H1 (cell line): ENCODE measurements around the gene VPS13D. TPM values are rescaled to one million over a fixed set of nuclear protein-coding genes. Genes with fewer than 3 reads are reported as not detected.

Source experiments
- CTCF ChIA-PET: fragments of 300-600 bp; sonication (Branson Sonifier 250); formaldehyde crosslinking; loops from one replicate; lab custom pipeline; 2021; ENCODE audit not compliant: partially characterized antibody; lab: Charles Lee
- POLR2A ChIA-PET: fragments of 300-600 bp; sonication (Branson Sonifier 250); formaldehyde crosslinking; loops from one replicate; lab custom pipeline; 2021; ENCODE audit warnings: inconsistent platforms; ENCODE audit not compliant: partially characterized antibody; lab: Charles Lee
- DNase-seq, 2 experiments: peaks; one replicate each; pipeline versions ENCODE4 v3.0.0 to v3.0.0-alpha.2; 2010 to 2022; ENCODE audit warnings: low spot score in 2 of 2, low read depth in 1 of 2, mixed read lengths in 1 of 2
- FAIRE-seq: peaks from 2 replicates; lab custom pipeline; 2011; peaks lifted over from hg19 to GRCh38; lab: Jason Lieb, UNC
- H2AFZ ChIP-seq: 2 replicates; pipeline ENCODE4 v1.8.1; 2012; ENCODE audit warnings: low read length, inconsistent platforms
- H2AK5ac ChIP-seq: 2 replicates; pipeline ENCODE4 v1.6.1; 2013; ENCODE audit warnings: low read depth, low read length
- H2BK120ac ChIP-seq: replicated peaks from 2 replicates; pipeline ENCODE3; 2013; ENCODE audit warnings: low read depth, low read length, inconsistent platforms
- H2BK12ac ChIP-seq: 2 replicates; pipeline ENCODE4 v1.6.1; 2013; ENCODE audit warnings: low read depth, low read length
- H2BK15ac ChIP-seq: 2 replicates; pipeline ENCODE4 v1.6.1; 2013; ENCODE audit warnings: low read length
- H2BK20ac ChIP-seq: 2 replicates; pipeline ENCODE4 v1.6.1; 2013; ENCODE audit warnings: low read length
- H2BK5ac ChIP-seq: 2 replicates; pipeline ENCODE4 v1.6.1; 2013; ENCODE audit warnings: low read depth, low read length
- H3K14ac ChIP-seq: 2 replicates; pipeline ENCODE4 v1.6.1; 2013; ENCODE audit warnings: inconsistent platforms; ENCODE audit not compliant: insufficient read length
- H3K18ac ChIP-seq: 2 replicates; pipeline ENCODE4 v1.6.1; 2013; ENCODE audit warnings: low read length; ENCODE audit errors: extremely low read depth
- H3K23ac ChIP-seq: 2 replicates; pipeline ENCODE4 v1.6.1; 2013; ENCODE audit warnings: inconsistent platforms; ENCODE audit not compliant: insufficient read length
- H3K23me2 ChIP-seq: 2 replicates; pipeline ENCODE4 v1.6.1; 2013; ENCODE audit warnings: low read depth, low read length
- H3K27ac ChIP-seq: 2 replicates; pipeline ENCODE4 v1.6.1; 2011; ENCODE audit warnings: low read depth, low read length, inconsistent platforms
- H3K27me3 ChIP-seq, 4 experiments: replicated peaks in 1 of 4; 1 replicate in 1 of 4; 2 replicates in 3 of 4; pipeline versions ENCODE4 v1.6.1 to v1.8.1; 2011 to 2013; ENCODE audit warnings: low read length in 3 of 4, mild to moderate bottlenecking in 3 of 4, inconsistent platforms in 2 of 4, mixed read lengths in 2 of 4, moderate library complexity in 1 of 4; ENCODE audit not compliant: control insufficient read depth in 3 of 4, insufficient read depth in 3 of 4; ENCODE audit errors: extremely low read depth in 1 of 4
- H3K36me3 ChIP-seq, 4 experiments: 2 replicates each; pipeline versions ENCODE4 v1.6.1 to v1.8.1; 2011 to 2013; ENCODE audit warnings: mild to moderate bottlenecking in 4 of 4, low read length in 3 of 4, moderate library complexity in 2 of 4, control low read depth in 1 of 4, inconsistent platforms in 1 of 4; ENCODE audit not compliant: insufficient read depth in 4 of 4, control insufficient read depth in 2 of 4
- H3K4ac ChIP-seq: replicated peaks from 2 replicates; pipeline ENCODE3; 2013; ENCODE audit warnings: low read length, low read depth, mixed read lengths, inconsistent platforms; ENCODE audit not compliant: insufficient read length
- H3K4me1 ChIP-seq, 4 experiments: replicated peaks in 1 of 4; 1 replicate in 1 of 4; 2 replicates in 3 of 4; pipeline versions ENCODE4 v1.6.1 to v1.8.1; 2011 to 2013; ENCODE audit warnings: low read length in 3 of 4, inconsistent platforms in 2 of 4, mixed read lengths in 1 of 4; ENCODE audit not compliant: insufficient read depth in 4 of 4, control insufficient read depth in 3 of 4
- H3K4me2 ChIP-seq, 2 experiments: 2 replicates each; pipeline versions ENCODE4 v1.6.1 to v1.8.1; 2011 to 2013; ENCODE audit warnings: low read depth in 2 of 2, low read length in 2 of 2, control low read depth in 1 of 2, inconsistent platforms in 1 of 2, mild to moderate bottlenecking in 1 of 2; ENCODE audit not compliant: insufficient read depth in 1 of 2
- H3K4me3 ChIP-seq, 4 experiments: fragments of 200-600, 300-600 bp in 1 of 4; sonication (generic), shearing (Covaris generic), sonication (Bioruptor Twin) in 1 of 4; 2 replicates each; pipeline versions ENCODE4 v1.5.1 to v1.8.1; 2011 to 2016; ENCODE audit warnings: low read length in 4 of 4, low read depth in 3 of 4, control low read depth in 2 of 4, inconsistent platforms in 2 of 4, mild to moderate bottlenecking in 2 of 4, mixed read lengths in 1 of 4, moderate library complexity in 1 of 4; ENCODE audit not compliant: insufficient read depth in 2 of 4; ENCODE audit errors: extremely low read depth in 1 of 4
- H3K56ac ChIP-seq: replicated peaks from 2 replicates; pipeline ENCODE3; 2013; ENCODE audit warnings: low read depth, mild to moderate bottlenecking, mixed read lengths, low read length, inconsistent platforms; ENCODE audit not compliant: insufficient read length
- H3K79me1 ChIP-seq: 2 replicates; pipeline ENCODE4 v1.6.1; 2013; ENCODE audit warnings: low read depth, low read length, control low read depth
- H3K79me2 ChIP-seq, 2 experiments: 2 replicates each; pipeline versions ENCODE4 v1.6.1 to v1.8.1; 2012 to 2013; ENCODE audit warnings: low read length in 2 of 2, mild to moderate bottlenecking in 2 of 2, inconsistent platforms in 1 of 2; ENCODE audit not compliant: insufficient read depth in 2 of 2, control insufficient read depth in 1 of 2
- H3K9ac ChIP-seq, 4 experiments: replicated peaks in 1 of 4; 1 replicate in 1 of 4; 2 replicates in 3 of 4; pipeline versions ENCODE4 v1.6.1 to v1.8.1; 2011 to 2013; ENCODE audit warnings: low read depth in 3 of 4, low read length in 3 of 4, control low read depth in 2 of 4, mild to moderate bottlenecking in 2 of 4, moderate library complexity in 2 of 4, inconsistent platforms in 1 of 4; ENCODE audit errors: extremely low read depth in 1 of 4
- H3K9me3 ChIP-seq, 2 experiments: 2 replicates each; pipeline versions ENCODE4 v1.6.1 to v1.8.1; 2012 to 2013; ENCODE audit warnings: mild to moderate bottlenecking in 2 of 2, moderate library complexity in 2 of 2, control low read depth in 1 of 2, inconsistent platforms in 1 of 2, low read depth in 1 of 2, low read length in 1 of 2, mixed read lengths in 1 of 2; ENCODE audit not compliant: insufficient read depth in 2 of 2
- H4K20me1 ChIP-seq, 2 experiments: replicated peaks in 1 of 2; 2 replicates each; pipeline versions ENCODE3 to v1.8.1; 2011 to 2013; ENCODE audit warnings: inconsistent platforms in 2 of 2, low read length in 2 of 2, mild to moderate bottlenecking in 1 of 2; ENCODE audit not compliant: insufficient read depth in 2 of 2, control insufficient read depth in 1 of 2
- H4K5ac ChIP-seq: 2 replicates; pipeline ENCODE4 v1.6.1; 2013; ENCODE audit warnings: low read length, low read depth, mixed read lengths, inconsistent platforms; ENCODE audit not compliant: insufficient read length
- H4K8ac ChIP-seq: 2 replicates; pipeline ENCODE4 v1.8.0; 2013; ENCODE audit warnings: mild to moderate bottlenecking, moderate library complexity, low read length, inconsistent platforms; ENCODE audit not compliant: insufficient read depth; ENCODE audit errors: extremely low read depth
- H4K91ac ChIP-seq: replicated peaks from 2 replicates; pipeline ENCODE3; 2013; ENCODE audit warnings: low read length, mixed read lengths, inconsistent platforms; ENCODE audit not compliant: insufficient read length
- ASH2L ChIP-seq: fragments of 200-600, 300-600 bp; sonication (generic); IDR thresholded peaks from one replicate; pipeline ENCODE4 v1.7.1; 2017; ENCODE audit warnings: low read length
- BRCA1 ChIP-seq: IDR thresholded peaks from 2 replicates; pipeline ENCODE4 v1.6.1; 2012; ENCODE audit warnings: low read depth, low read length, improper control_type of control experiment
- JUND ChIP-seq: IDR thresholded peaks from 2 replicates; pipeline ENCODE4 v1.6.1; 2011; ENCODE audit warnings: mild to moderate bottlenecking, improper control_type of control experiment, low read length
- NRF1 ChIP-seq: IDR thresholded peaks from 2 replicates; pipeline ENCODE4 v1.6.1; 2011; ENCODE audit warnings: mild to moderate bottlenecking, low read depth, low read length, improper control_type of control experiment
- POLR2A ChIP-seq, 2 experiments: IDR thresholded peaks; 1 replicate in 1 of 2; 2 replicates in 1 of 2; pipeline ENCODE4 v1.6.1; 2011; ENCODE audit warnings: low read depth in 2 of 2, low read length in 2 of 2, mild to moderate bottlenecking in 2 of 2; ENCODE audit errors: control extremely low read depth in 1 of 2
- RBBP5 ChIP-seq: IDR thresholded peaks from 2 replicates; pipeline ENCODE4 v1.7.1; 2012; ENCODE audit warnings: low read depth, mild to moderate bottlenecking, inconsistent platforms, low read length, moderate library complexity, borderline replicate concordance
- RFX5 ChIP-seq: IDR thresholded peaks from 2 replicates; pipeline ENCODE4 v1.6.1; 2011; ENCODE audit warnings: low read depth, low read length, improper control_type of control experiment, borderline replicate concordance
- RNF2 ChIP-seq: fragments of 200-900, 300-1000 bp; sonication (generic); IDR thresholded peaks from 2 replicates; pipeline ENCODE4 v1.7.1; 2016; ENCODE audit warnings: borderline replicate concordance, low read depth, mild to moderate bottlenecking, antibody characterized with exemption, low read length; ENCODE audit not compliant: poor library complexity, severe bottlenecking; ENCODE audit errors: missing control alignments
- SIN3A ChIP-seq, 2 experiments: IDR thresholded peaks in 1 of 2; conservative IDR thresholded peaks in 1 of 2; 2 replicates each; pipeline ENCODE4 v1.6.1; 2011 to 2012; ENCODE audit warnings: low read length in 2 of 2, improper control_type of control experiment in 1 of 2, low read depth in 1 of 2, mild to moderate bottlenecking in 1 of 2
- SIRT6 ChIP-seq: IDR thresholded peaks from one replicate; pipeline ENCODE4 v1.7.1; 2012; ENCODE audit warnings: low read length, inconsistent platforms
- SP1 ChIP-seq: IDR thresholded peaks from 2 replicates; pipeline ENCODE4 v1.6.1; 2011; ENCODE audit warnings: low read depth, low read length
- SP4 ChIP-seq: IDR thresholded peaks from 2 replicates; pipeline ENCODE4 v1.6.1; 2012; ENCODE audit warnings: low read length, inconsistent platforms
- TCF12 ChIP-seq: IDR thresholded peaks from 2 replicates; pipeline ENCODE4 v1.6.1; 2011; ENCODE audit warnings: low read depth, mild to moderate bottlenecking, low read length
- WGBS, 2 experiments: shearing (Covaris generic) in 1 of 2; methylation state at CpG; one replicate each; pipeline versions ENCODE4 v1.1.6 to v1.1.7; 2013 to 2015; ENCODE audit warnings: low lambda C conversion rate in 2 of 2, mixed read lengths in 2 of 2, inconsistent platforms in 1 of 2, low coverage in 1 of 2, missing lambda C conversion rate in 1 of 2; ENCODE audit not compliant: insufficient replicate concordance in 2 of 2, insufficient coverage in 1 of 2, insufficient read length in 1 of 2; ENCODE audit errors: extremely low coverage in 1 of 2, missing lambda C conversion rate in 1 of 2; 5-methylcytosine and 5-hydroxymethylcytosine counted together
- polyA plus RNA-seq, 7 experiments: library from polyadenylated mRNA; depleted of rRNA in 3 of 7; stranded (reverse) in 5 of 7; unstranded in 2 of 7; fragments of >200 nt in 5 of 7; fragments of 200-250 nt in 2 of 7; gene quantifications; 1 replicate in 5 of 7; 2 replicates in 1 of 7; 4 replicates in 1 of 7; pipeline versions ENCODE4 v1.2.1 to v1.2.3, GENCODE V29; 2011 to 2013; ENCODE audit warnings: missing spikeins in 2 of 7, mixed read lengths in 2 of 7
- total RNA-seq: library from RNA; stranded (reverse); fragmentation: NEBNext Ultra II Directional; extraction: Animal tissue kit (Norgen Biotek cat#: 25700); gene quantifications from 2 replicates; pipeline ENCODE4 v1.2.1, GENCODE V29; 2021

The VPS13D gene
- total and polyA plus RNA-seq, 2 of the 8 experiments (the other 6 are each of a cell fraction or from before 2014, with no cell fraction given), result 10.9 to 31.2 TPM

GRCh38 chr1:12511516-12512468, 282.0 kb downstream of the VPS13D start:
- no peak overlapping the region for H3K18ac ChIP-seq
- H2BK5ac ChIP-seq, result peak overlapping the region; percentile 31; the same call in 1 of the 2 replicates
- no peak overlapping the region for H3K56ac ChIP-seq
- WGBS, 2 experiments, result 95% methylated on average over 13 of the region's 13 CpGs; no CpG with 5 or more reads in 1 of the 2 experiments
- no peaks in the 10 kb centered on the region for H3K79me1 ChIP-seq
- H4K8ac ChIP-seq, result no peak overlapping the region
- ChIA-PET POLR2A (interaction anchor here (1.1 to 1.8 kb wide), 2 partner anchors 8 to 104 kb away, joined by 3 to 6 read pairs; no protein-coding TSS in a partner anchor), CTCF (interaction anchor here (0.6 to 2.0 kb wide), 7 partner anchors 9 to 235 kb away, joined by 3 to 5 read pairs (median 3); no protein-coding TSS in a partner anchor)
- H4K20me1 ChIP-seq, result peaks cover 0 to 1% of the 10 kb centered on the region in 2 experiments
- H3K14ac ChIP-seq, result no peak overlapping the region
- no peak overlapping the region for H4K91ac ChIP-seq
- H3K4ac ChIP-seq, result no peak overlapping the region
- no peaks in the 10 kb centered on the region for H3K36me3 ChIP-seq
- no peak overlapping the region for H2AK5ac ChIP-seq
- DNase-seq, result no peak
- H3K4me3 ChIP-seq, result no peak overlapping the region
- H3K9me3 ChIP-seq, result no peaks in the 10 kb centered on the region
- no peaks in the 10 kb centered on the region for H3K23me2 ChIP-seq
- H3K23ac ChIP-seq, result no peak overlapping the region
- no peak overlapping the region for H3K27ac ChIP-seq
- no peak for FAIRE-seq
- H3K4me1 ChIP-seq, result peaks cover 0 to 13% (median 10%) of the 10 kb centered on the region in 4 experiments; a peak in 6 of 7 replicates
- H2AFZ ChIP-seq, result no peak overlapping the region
- no peak overlapping the region for H2BK15ac ChIP-seq
- no peak overlapping the region for H2BK20ac ChIP-seq
- no peaks in the 10 kb centered on the region for H3K27me3 ChIP-seq
- H2BK120ac ChIP-seq, result no peak overlapping the region
- H3K9ac ChIP-seq, result no peak overlapping the region
- no peak overlapping the region for H3K4me2 ChIP-seq
- H4K5ac ChIP-seq, result no peak overlapping the region
- H2BK12ac ChIP-seq, result no peak overlapping the region
- no peaks in the 10 kb centered on the region for H3K79me2 ChIP-seq
- TF ChIP-seq BRCA1 (no peak), JUND (no peak), ASH2L (no peak), RBBP5 (no peak), SIN3A (conservative IDR thresholded peaks at IDR 0.05 in 1 of 2, IDR thresholded peaks at IDR 0.05 in 1 of 2; ENCODE audit: low read depth in 1 of 2, low read length in 2 of 2) (no peak), RFX5 (no peak), NRF1 (no peak), RNF2 (no peak), SP1 (no peak), TCF12 (no peak), SIRT6 (no peak), POLR2A (IDR thresholded peaks at IDR 0.05; ENCODE audit: control extremely low read depth in 1 of 2, low read depth in 2 of 2, low read length in 2 of 2) (no peak), SP4 (no peak)
